Measurements from ENCODE around the gene CELF3. TPM values are rescaled to one million over a fixed set of nuclear protein-coding genes. Genes with fewer than 3 reads are reported as not detected.

The CELF3 gene
- total and polyA plus RNA-seq, 2 of the 13 experiments (the other 11 are each of a cell fraction or from before 2014, with no cell fraction given), result not detected

- TF ChIP-seq KDM5B (CRISPR knock-in tag; IDR thresholded peaks at IDR 0.05; ENCODE audit: borderline replicate concordance) (no peak), ZNF746 (CRISPR knock-in tag; IDR thresholded peaks at IDR 0.05) (no peak), ARID4A (CRISPR knock-in tag; IDR thresholded peaks at IDR 0.05; ENCODE audit: borderline replicate concordance) (no peak), BORCS8-MEF2B (CRISPR knock-in tag; IDR thresholded peaks at IDR 0.05) (0 out of 2 replicates have a peak, but pooled peaks have one; percentile 51), ZNF660 (CRISPR knock-in tag; IDR thresholded peaks at IDR 0.05; ENCODE audit: borderline replicate concordance, low read depth) (no peak), AKAP8 (CRISPR knock-in tag; IDR thresholded peaks at IDR 0.05) (no peak), ZNF839 (CRISPR knock-in tag; IDR thresholded peaks at IDR 0.05; ENCODE audit: borderline replicate concordance) (no peak), TGIF2 (CRISPR knock-in tag; IDR thresholded peaks at IDR 0.05) (no peak), EED (CRISPR knock-in tag; IDR thresholded peaks at IDR 0.05) (no peak), PLRG1 (conservative IDR thresholded peaks at IDR 0.05) (no peak), ZBTB7B (CRISPR knock-in tag; IDR thresholded peaks at IDR 0.05) (0 out of 2 replicates have a peak, but pooled peaks have one; percentile 35), MXD3 (CRISPR knock-in tag; IDR thresholded peaks at IDR 0.05) (no peak), MAZ (IDR thresholded peaks at IDR 0.05; ENCODE audit: borderline replicate concordance, low read depth, low read length) (no peak), MAZ (CRISPR knock-in tag; IDR thresholded peaks at IDR 0.05; ENCODE audit: low read depth) (0 out of 2 replicates have a peak, but pooled peaks have one; percentile 33), KDM3A (CRISPR knock-in tag; IDR thresholded peaks at IDR 0.05; ENCODE audit: low read depth) (no peak), NR2F1 (CRISPR knock-in tag; IDR thresholded peaks at IDR 0.05) (peak in 1 of 2 experiments; percentile 36; a peak in 1 of 4 replicates), ZBTB42 (CRISPR knock-in tag; IDR thresholded peaks at IDR 0.05) (no peak), SETDB1 (CRISPR knock-in tag; IDR thresholded peaks at IDR 0.05; ENCODE audit: borderline replicate concordance) (no peak), KMT2B (CRISPR knock-in tag; IDR thresholded peaks at IDR 0.05) (no peak), ZNF512 (CRISPR knock-in tag; IDR thresholded peaks at IDR 0.05) (no peak), ZNF710 (CRISPR knock-in tag; IDR thresholded peaks at IDR 0.05; ENCODE audit: borderline replicate concordance) (no peak), ZNF572 (CRISPR knock-in tag; IDR thresholded peaks at IDR 0.05) (no peak)
Observed at GRCh38 chr1:151715726-151716404, 738 bp downstream of the CELF3 start (continued).
